Neuron (in vitro differentiated cells): ENCODE results near the gene CXCL3.
"Not testable (repeated sequence)": the region's sequence is repeated elsewhere in the genome, so short reads cannot be mapped to it uniquely, and the experiment has no call there.

ENCODE experiments used
- H2AFZ ChIP-seq: one replicate; pipeline ENCODE4 v1.6.1; 2013; ENCODE audit warnings: low read depth, mild to moderate bottlenecking, inconsistent platforms, low read length, moderate library complexity
- H3K27me3 ChIP-seq: one replicate; pipeline ENCODE4 v1.6.1; 2013; ENCODE audit warnings: low read length; ENCODE audit not compliant: insufficient read depth
- H3K36me3 ChIP-seq: one replicate; pipeline ENCODE4 v1.6.1; 2013; ENCODE audit warnings: low read length; ENCODE audit not compliant: insufficient read depth
- H3K4me1 ChIP-seq: one replicate; pipeline ENCODE4 v1.6.1; 2013; ENCODE audit warnings: low read length; ENCODE audit not compliant: insufficient read depth
- H3K4me3 ChIP-seq: 2 replicates; pipeline ENCODE4 v1.5.1; 2013; ENCODE audit warnings: mild to moderate bottlenecking, low read length, moderate library complexity
- H3K9me3 ChIP-seq: one replicate; pipeline ENCODE4 v1.6.1; 2013; ENCODE audit warnings: low read length

The CXCL3 gene

GRCh38 chr4:74038425-74039314 is at the start of gene CXCL3:
Gene CXCL3, minus strand, starts transcription at chr4:74038689. Its CDS starts 78 bp downstream, at chr4:74038611.
- Histone ChIP-seq H3K4me3 (peak within 1 kb of the TSS; percentile 79), H2AFZ (peak within 1 kb of the TSS; percentile 94), H3K27me3 (no peaks in the 10 kb centered on the region), H3K36me3 (no peaks in the 10 kb centered on the region), H3K4me1 (peaks cover 15% of the 10 kb centered on the region), H3K9me3 (no peaks in the 10 kb centered on the region)

GRCh38 chr4:74087481-74087880 is 49.0 kb upstream of the CXCL3 start:
- Histone ChIP-seq H3K4me1 (no peaks in the 10 kb centered on the region), H3K27me3 (no peaks in the 10 kb centered on the region), H2AFZ (peak overlapping the region; percentile 44), H3K36me3 (no peaks in the 10 kb centered on the region), H3K9me3 (no peaks in the 10 kb centered on the region), H3K4me3 (no peak overlapping the region)

GRCh38 chr4:74085669-74086068 is 47.2 kb upstream of the CXCL3 start:
- H3K9me3 ChIP-seq = no peaks in the 10 kb centered on the region
- no peak overlapping the region for H3K4me3 ChIP-seq
- no peaks in the 10 kb centered on the region for H3K27me3 ChIP-seq
- H3K36me3 ChIP-seq = no peaks in the 10 kb centered on the region
- no peak overlapping the region for H2AFZ ChIP-seq
- H3K4me1 ChIP-seq = no peaks in the 10 kb centered on the region

- Histone ChIP-seq H3K27me3 (no peaks in the 10 kb centered on the region), H3K36me3 (no peaks in the 10 kb centered on the region), H3K9me3 (no peaks in the 10 kb centered on the region), H3K4me1 (no peaks in the 10 kb centered on the region), H3K4me3 (no peak overlapping the region), H2AFZ (no peak overlapping the region)
Measured at GRCh38 chr4:74084984-74085383, 46.5 kb upstream of the CXCL3 start.

- Histone ChIP-seq H3K4me3 (no peak overlapping the region), H3K9me3 (no peaks in the 10 kb centered on the region), H3K4me1 (no peaks in the 10 kb centered on the region), H3K27me3 (no peaks in the 10 kb centered on the region), H3K36me3 (no peaks in the 10 kb centered on the region), H2AFZ (no peak overlapping the region)
Measured at GRCh38 chr4:74083546-74083945, 45.1 kb upstream of the CXCL3 start.

GRCh38 chr4:74081035-74081434 is 42.5 kb upstream of the CXCL3 start:
- no peaks in the 10 kb centered on the region for H3K9me3 ChIP-seq
- H3K4me3 ChIP-seq = no peak overlapping the region
- no peaks in the 10 kb centered on the region for H3K27me3 ChIP-seq
- H2AFZ ChIP-seq = no peak overlapping the region
- no peaks in the 10 kb centered on the region for H3K36me3 ChIP-seq
- H3K4me1 ChIP-seq = no peaks in the 10 kb centered on the region

- not testable (repeated sequence) for H3K36me3 ChIP-seq, H3K9me3 ChIP-seq, H2AFZ ChIP-seq, H3K4me3 ChIP-seq, H3K4me1 ChIP-seq, H3K27me3 ChIP-seq
Measured at GRCh38 chr4:74080351-74080750, 41.9 kb upstream of the CXCL3 start.

GRCh38 chr4:74079024-74079423 is 40.5 kb upstream of the CXCL3 start:
- H3K9me3 ChIP-seq, H3K4me3 ChIP-seq, H3K36me3 ChIP-seq, H3K27me3 ChIP-seq, H2AFZ ChIP-seq, H3K4me1 ChIP-seq: not testable (repeated sequence)

- Histone ChIP-seq H3K27me3 (no peaks in the 10 kb centered on the region), H3K9me3 (no peaks in the 10 kb centered on the region), H2AFZ (no peak overlapping the region), H3K36me3 (no peaks in the 10 kb centered on the region), H3K4me3 (no peak overlapping the region), H3K4me1 (no peaks in the 10 kb centered on the region)
Measured at GRCh38 chr4:74073358-74073757, 34.9 kb upstream of the CXCL3 start.

GRCh38 chr4:74072739-74073138 is 34.2 kb upstream of the CXCL3 start:
- Histone ChIP-seq H3K36me3 (no peaks in the 10 kb centered on the region), H3K27me3 (no peaks in the 10 kb centered on the region), H3K4me1 (no peaks in the 10 kb centered on the region), H3K4me3 (no peak overlapping the region), H2AFZ (no peak overlapping the region), H3K9me3 (no peaks in the 10 kb centered on the region)

- H3K4me1 ChIP-seq = no peaks in the 10 kb centered on the region
Measured at GRCh38 chr4:74067586-74067985, 29.1 kb upstream of the CXCL3 start.

GRCh38 chr4:74066232-74066631 is 27.7 kb upstream of the CXCL3 start:
- Histone ChIP-seq H3K4me3 (no peak overlapping the region), H3K36me3 (no peaks in the 10 kb centered on the region), H2AFZ (no peak overlapping the region), H3K27me3 (no peaks in the 10 kb centered on the region), H3K4me1 (no peaks in the 10 kb centered on the region), H3K9me3 (no peaks in the 10 kb centered on the region)

More at GRCh38 chr4:74067586-74067985, 29.1 kb upstream of the CXCL3 start:
- H3K36me3 ChIP-seq = no peaks in the 10 kb centered on the region
- no peaks in the 10 kb centered on the region for H3K27me3 ChIP-seq
- H3K9me3 ChIP-seq = no peaks in the 10 kb centered on the region
- no peak overlapping the region for H2AFZ ChIP-seq
- no peak overlapping the region for H3K4me3 ChIP-seq

- H3K27me3 ChIP-seq = no peaks in the 10 kb centered on the region
- H3K36me3 ChIP-seq = no peaks in the 10 kb centered on the region
- H3K4me3 ChIP-seq = no peak overlapping the region
- no peak overlapping the region for H2AFZ ChIP-seq
- no peaks in the 10 kb centered on the region for H3K9me3 ChIP-seq
- no peaks in the 10 kb centered on the region for H3K4me1 ChIP-seq
Measured at GRCh38 chr4:74065115-74065642, 26.7 kb upstream of the CXCL3 start.
